RCC 7860 (cell line): Measurements from ENCODE around the gene INO80.
"Not testable (repeated sequence)": the region's sequence is repeated elsewhere in the genome, so short reads cannot be mapped to it uniquely, and the experiment has no call there.

Experiments used
- DNase-seq: peaks from one replicate; pipeline ENCODE4 v3.0.0-alpha.2; 2015; ENCODE audit warnings: low spot score
- FAIRE-seq: peaks from 2 replicates; lab custom pipeline; 2012; peaks lifted over from hg19 to GRCh38; lab: Jason Lieb, UNC

The INO80 gene

DNA sequence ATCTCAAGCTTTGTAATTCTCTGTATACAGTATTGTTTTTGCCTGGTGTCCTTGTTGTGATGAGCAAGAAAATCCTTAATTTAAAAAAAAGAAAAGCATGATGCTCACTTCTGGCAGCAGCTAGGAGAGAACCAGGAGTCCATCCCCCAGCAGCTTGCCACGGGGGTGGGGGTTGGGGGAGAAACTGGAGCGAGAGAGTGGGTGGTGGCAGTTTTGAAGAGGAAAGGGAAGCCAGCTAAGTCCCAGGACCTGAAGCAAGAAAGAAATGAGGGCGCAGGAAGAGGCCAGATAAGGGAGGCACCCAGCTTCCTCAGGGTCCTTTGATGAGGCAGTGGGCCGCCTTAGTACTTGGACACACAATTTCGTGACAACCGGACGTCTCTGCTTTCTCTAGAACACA is 139.3 kb downstream of the INO80 start:
- FAIRE-seq (no peak), DNase-seq (no peak)

- DNase-seq: no peak
- FAIRE-seq: no peak
Observed at GRCh38 chr15:40974879-40975278, 141.2 kb downstream of the INO80 start.

GRCh38 chr15:40969363-40969762 is 146.7 kb downstream of the INO80 start:
- DNase-seq (no peak), FAIRE-seq (no peak)

DNA sequence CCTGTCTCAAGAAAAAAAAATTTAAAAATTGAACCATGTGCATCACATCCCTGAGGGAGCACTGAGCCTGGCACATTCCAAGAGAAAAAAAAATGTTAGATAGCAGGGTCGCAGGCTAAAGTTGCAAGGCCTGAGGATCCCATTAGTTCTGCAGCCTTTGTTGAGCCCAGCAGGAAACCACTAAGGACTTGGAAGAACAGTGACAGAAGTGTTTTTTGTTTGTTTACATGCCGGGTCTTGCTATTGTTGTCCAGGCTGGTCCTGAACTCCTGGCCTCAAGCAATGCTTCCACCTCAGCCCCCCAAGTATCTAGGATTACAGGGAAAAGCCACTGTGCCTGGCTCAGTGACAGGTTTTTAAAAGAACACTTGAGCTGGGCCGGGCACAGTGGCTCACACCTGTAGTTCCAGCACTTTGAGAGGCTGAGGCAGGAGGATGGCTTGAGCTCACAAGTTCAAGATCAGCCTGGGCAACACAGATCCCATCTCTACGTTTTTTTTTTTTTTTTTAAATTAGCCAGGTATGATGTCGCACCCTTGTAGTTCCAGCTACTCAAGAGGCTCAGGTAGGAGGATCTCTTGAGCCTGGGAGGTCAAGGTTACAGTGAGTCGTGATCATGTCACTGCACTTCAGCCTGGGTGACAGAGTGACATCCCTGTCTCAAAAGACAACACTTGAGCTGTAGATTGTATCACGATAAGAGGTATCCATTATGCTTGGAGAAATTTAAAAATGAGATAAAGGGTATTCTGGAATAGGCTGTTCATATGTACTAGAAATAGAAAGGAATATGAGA is 147.6 kb downstream of the INO80 start:
- FAIRE-seq: no peak
- no peak for DNase-seq

DNA sequence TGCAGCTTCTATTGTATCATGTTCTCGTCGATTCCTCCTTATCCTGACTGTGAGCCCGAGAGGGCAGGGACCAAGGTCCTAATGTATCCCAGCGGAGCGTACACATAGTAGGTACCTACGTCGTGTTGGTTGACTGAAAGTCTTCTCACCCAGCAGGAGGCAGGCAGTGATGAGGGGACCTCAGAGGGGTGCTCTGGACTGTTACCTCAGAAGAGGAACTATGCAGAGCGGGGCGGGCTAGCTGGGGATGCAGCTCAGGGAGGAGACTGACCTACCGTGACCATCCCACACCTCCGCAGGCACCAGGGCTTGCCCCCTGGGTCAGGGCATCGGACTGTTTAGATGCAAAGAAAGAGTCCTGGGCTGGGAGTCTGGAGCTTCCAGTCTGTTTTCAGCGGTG is 151.4 kb downstream of the INO80 start:
- FAIRE-seq (no peak), DNase-seq (no peak)

- DNase-seq (no peak), FAIRE-seq (no peak)
Observed at GRCh38 chr15:40964006-40964405, 152.1 kb downstream of the INO80 start.

DNA sequence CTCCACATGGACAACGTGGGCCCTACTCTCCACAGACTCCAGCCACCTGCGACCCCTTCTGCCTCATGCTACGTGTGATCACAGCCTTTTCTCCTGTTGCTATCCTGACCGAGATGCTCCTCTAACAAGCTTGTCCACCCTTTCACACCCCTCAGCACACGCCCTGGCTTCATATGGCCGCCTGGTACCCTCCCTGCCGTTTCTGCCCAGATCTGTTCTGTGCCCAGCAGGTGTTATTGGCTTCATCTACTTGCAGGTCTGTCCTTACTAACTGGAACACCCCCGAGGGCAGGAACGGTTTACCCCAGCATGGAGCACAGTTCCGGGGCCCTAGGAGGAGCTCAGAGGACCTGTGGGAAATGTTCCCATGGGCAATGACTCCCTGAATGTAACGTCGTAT is 152.9 kb downstream of the INO80 start:
- FAIRE-seq (no peak), DNase-seq (no peak)

DNA sequence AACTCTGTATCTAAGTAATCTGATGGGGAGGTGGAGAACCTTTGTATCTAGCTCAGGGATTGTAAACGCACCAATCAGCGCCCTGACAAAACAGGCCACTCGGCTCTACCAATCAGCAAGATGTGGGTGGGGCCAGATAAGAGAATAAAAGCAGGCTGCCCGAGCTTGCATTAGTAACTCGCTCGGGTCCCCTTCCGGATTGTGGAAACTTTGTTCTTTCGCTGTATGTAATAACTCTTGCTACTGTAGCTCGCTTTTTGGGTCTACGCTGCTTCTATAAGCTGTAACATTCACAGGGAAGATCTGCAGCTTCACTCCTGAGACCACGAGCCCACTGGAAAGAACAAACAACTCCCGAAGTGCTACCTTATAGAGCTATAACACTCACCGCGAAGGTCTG is 153.8 kb downstream of the INO80 start:
- not testable (repeated sequence) for FAIRE-seq

GRCh38 chr15:40961740-40962139 is 154.3 kb downstream of the INO80 start:
- not testable (repeated sequence) for FAIRE-seq, DNase-seq

More for the DNA sequence above, 153.8 kb downstream of the INO80 start:
- not testable (repeated sequence) for DNase-seq

GRCh38 chr15:40960925-40961324 is 155.2 kb downstream of the INO80 start:
- no peak for DNase-seq
- no peak for FAIRE-seq

DNA sequence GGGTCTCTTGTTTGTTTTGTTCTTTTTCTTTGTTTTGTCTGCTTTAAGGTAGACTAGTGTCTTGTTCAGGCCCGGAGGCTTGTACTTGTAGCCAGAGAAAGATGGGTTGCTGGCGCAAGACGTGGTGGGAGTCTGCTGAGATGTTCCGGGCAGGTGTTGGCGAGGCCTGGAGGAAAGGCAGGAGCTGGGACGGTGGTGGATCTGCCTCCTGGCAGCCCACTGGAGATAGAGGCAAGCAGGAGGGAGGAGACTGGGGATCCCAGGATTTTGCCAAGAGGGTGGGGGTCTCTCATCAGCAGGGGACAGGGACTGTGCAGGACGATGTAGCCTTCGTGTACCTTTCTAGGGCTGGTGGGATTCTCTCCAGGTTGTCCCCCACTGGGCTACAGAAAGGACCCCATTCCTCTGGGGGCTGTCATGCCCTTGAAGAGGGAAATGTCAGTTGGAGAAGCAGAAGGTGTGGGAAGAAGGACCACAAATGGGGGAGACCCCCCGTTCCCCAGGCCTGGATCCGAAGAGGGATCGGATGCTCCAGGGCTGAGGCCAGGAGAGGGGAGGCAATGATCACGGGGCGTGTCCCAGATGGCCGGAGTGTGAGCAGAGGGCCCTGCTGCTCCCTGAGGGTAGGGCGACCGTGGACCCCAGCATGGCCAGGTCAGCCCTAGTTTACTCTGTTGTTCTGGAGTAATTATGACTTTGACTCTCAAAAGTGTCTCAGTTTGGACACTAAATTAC is 155.8 kb downstream of the INO80 start:
- DNase-seq: no peak
- no peak for FAIRE-seq

DNA sequence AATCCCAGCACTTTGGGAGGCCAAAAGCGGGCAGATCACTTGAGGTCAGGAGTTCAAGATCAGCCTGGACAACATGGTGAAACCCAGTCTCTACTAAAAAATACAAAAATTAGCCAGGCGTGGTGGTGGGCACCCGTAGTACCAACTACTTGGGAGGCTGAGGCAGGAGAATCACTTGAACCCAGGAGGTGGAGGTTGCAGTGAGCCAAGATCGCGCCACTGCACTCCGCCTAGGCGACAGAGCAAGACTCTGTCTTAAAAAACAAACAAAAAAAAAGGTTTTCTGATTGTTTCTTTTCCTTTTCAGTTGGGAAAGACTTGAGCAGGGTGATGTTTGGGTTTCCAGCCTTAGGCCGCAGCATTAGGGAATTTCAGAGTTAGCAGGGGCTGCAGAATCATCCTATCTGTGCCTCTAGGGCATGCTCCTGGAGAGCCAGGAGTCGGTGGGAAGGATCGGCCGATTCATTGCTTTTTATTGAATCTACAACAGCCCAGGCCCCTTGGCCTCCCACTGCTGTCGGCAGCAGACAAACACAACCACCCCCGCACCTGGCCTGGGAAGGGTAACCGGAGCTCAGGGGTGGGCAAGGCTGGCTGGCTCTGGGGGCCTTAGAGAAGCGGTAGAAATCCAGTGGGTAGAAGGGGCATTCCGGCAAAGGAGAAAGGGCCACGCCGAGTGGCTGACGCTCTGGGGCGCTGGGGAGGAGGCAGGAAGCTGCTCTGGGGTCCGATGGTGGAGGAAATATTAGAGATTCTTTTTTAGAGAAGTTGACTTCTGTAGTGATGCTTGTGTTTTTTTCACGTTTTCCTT is 156.5 kb downstream of the INO80 start:
- FAIRE-seq: no peak
- DNase-seq: no peak

GRCh38 chr15:40958723-40959122 is 157.4 kb downstream of the INO80 start:
- no peak for FAIRE-seq
- no peak for DNase-seq

GRCh38 chr15:40958146-40958545 is 157.9 kb downstream of the INO80 start:
- no peak for DNase-seq
- no peak for FAIRE-seq

DNA sequence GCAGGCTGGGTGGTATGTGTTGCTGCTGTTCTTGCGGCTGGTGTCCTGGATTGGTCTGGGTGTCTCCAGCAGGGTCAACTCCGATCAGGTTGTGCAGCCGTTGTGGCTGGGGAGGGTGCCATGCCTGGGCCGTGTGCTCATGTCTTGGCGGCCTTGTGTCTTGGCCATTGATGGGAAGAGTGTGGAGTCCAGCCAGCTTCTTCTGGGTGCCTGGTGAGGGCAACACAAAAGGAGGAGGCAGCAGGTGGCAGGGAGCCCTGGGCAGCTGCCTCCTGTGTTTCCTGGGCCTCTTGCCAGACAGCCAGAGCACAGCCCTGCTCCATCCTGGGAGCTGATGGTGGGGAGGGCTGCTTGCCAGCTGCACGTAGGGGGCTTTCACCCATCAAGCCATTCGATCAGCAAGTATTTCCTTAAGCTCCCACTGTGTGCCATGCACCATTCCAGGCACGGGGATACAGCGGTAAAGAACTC is 158.5 kb downstream of the INO80 start:
- DNase-seq: no peak
- FAIRE-seq: no peak

GRCh38 chr15:40957041-40957555 is 159.0 kb downstream of the INO80 start:
- FAIRE-seq (no peak), DNase-seq (no peak)

DNA sequence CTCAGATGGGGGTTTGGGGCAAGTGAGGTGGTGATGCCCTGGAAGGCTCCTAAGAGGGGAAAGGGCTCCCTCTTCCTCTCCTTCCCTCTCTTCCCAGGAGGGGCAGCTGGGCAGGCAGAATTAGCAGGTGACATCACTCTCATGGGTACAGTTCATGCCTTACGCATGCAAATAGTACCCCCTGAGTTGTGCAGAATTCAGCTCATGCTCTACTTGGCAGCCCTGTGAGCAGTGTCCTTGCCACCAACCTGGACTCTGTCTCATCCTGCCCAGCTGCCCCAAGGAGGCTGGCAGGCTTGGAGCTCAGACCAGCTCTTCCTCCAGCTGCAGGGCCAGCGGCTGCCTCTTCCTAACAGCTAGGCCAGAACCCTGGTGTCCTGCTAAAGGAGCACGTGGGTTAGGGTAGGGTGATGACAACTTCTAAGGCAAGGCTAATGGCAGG is 159.5 kb downstream of the INO80 start:
- no peak for FAIRE-seq
- DNase-seq: no peak

GRCh38 chr15:40955930-40956540 is 160.0 kb downstream of the INO80 start:
- FAIRE-seq (no peak), DNase-seq (no peak)

DNA sequence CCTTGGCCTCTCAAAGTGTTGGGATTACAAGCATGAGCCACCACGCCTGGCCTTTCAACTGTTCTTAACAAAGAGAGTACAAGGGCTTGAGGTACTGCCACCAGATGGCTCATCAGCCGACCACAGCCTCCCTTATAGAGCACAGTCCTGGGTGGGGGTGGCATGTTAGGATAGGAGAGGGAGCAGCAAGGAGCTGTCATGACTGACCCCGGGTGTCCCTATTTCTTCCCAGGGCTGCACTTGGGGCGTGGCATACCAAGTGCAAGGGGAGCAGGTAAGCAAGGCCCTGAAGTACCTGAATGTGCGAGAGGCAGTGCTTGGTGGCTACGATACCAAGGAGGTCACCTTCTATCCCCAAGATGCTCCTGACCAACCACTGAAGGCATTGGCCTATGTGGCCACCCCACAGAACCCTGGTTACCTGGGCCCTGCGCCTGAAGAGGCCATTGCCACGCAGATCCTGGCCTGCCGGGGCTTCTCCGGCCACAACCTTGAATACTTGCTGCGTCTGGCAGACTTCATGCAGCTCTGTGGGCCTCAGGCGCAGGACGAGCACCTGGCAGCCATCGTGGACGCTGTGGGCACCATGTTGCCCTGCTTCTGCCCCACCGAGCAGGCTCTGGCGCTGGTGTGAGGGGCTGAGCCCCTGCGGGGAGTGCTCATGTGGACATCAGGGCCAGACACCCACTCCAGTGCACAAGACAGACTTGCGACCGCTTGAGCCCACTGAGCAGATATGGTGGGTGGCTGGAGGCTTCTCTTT is 160.8 kb downstream of the INO80 start:
- no peak for FAIRE-seq
- DNase-seq: no peak
